K562 (cell line): Measurements from ENCODE around the gene CRACR2B. TPM values are rescaled to one million over a fixed set of nuclear protein-coding genes. Genes with fewer than 3 reads are reported as not detected.

Experiments
- ATAC-seq: fragments of 200-7000 bp; cut with Tn5 transposase; 3 replicates; pipeline ENCODE4 v1.9.1; 2020; ENCODE audit warnings: moderate library complexity
- BruUV-seq: library from RNA; stranded (reverse); fragments of 400-500 nt; replicated peaks from 2 replicates; lab custom pipeline; 2021; lab: Mats Ljungman, UMichigan
- CTCF ChIA-PET: fragments of 300-600 bp; formaldehyde crosslinking; extraction: SDS; loops from one replicate; lab custom pipeline; 2021; ENCODE audit warnings: low intra/inter-chr PET ratio; lab: Yijun Ruan, JAX
- POLR2A ChIA-PET: fragments of 300-600, 350-650 bp; sonication (Branson Sonifier 250); formaldehyde crosslinking; extraction: SDS; loops from one replicate; lab custom pipeline; 2021; ENCODE audit warnings: antibody characterized with exemption, inconsistent platforms; lab: Yijun Ruan, JAX
- DNase-seq, 4 experiments: peaks; one replicate each; pipeline versions ENCODE4 v3.0.0 to v3.0.0-alpha.2; 2011 to 2018; ENCODE audit warnings: low spot score in 3 of 4, mixed read lengths in 3 of 4; ENCODE audit errors: extremely low read depth in 1 of 4
- FAIRE-seq: peaks from 2 replicates; lab custom pipeline; 2011; peaks lifted over from hg19 to GRCh38; lab: Jason Lieb, UNC
- H2AFZ ChIP-seq: 2 replicates; pipeline ENCODE4 v1.6.0; 2011; ENCODE audit warnings: low read depth, low read length, control low read depth, inconsistent platforms
- H3K27ac ChIP-seq: fragments of 200-600 bp; 3 replicates; pipeline ENCODE4 v1.8.0; 2011; ENCODE audit warnings: low read depth, mild to moderate bottlenecking, control low read depth, inconsistent platforms, low read length, moderate library complexity, mixed read lengths; ENCODE audit errors: extremely low read depth
- H3K27me3 ChIP-seq, 2 experiments: fragments of 300-600 bp in 1 of 2; 2 replicates in 1 of 2; 3 replicates in 1 of 2; pipeline versions ENCODE4 v1.6.0 to v1.8.0; 2011; ENCODE audit warnings: inconsistent platforms in 2 of 2, low read length in 2 of 2, mild to moderate bottlenecking in 1 of 2, mixed read lengths in 1 of 2, moderate library complexity in 1 of 2; ENCODE audit not compliant: control insufficient read depth in 2 of 2, insufficient read depth in 2 of 2
- H3K36me3 ChIP-seq: fragments of 300-600 bp; 3 replicates; pipeline ENCODE4 v1.8.0; 2011; ENCODE audit warnings: mild to moderate bottlenecking, low read length, inconsistent platforms; ENCODE audit not compliant: control insufficient read depth, insufficient read depth
- H3K4me1 ChIP-seq, 2 experiments: fragments of 200-600 bp in 1 of 2; replicated peaks in 1 of 2; 2 replicates in 1 of 2; 3 replicates in 1 of 2; pipeline versions ENCODE4 v1.5.1 to v1.8.0; 2011; ENCODE audit warnings: inconsistent platforms in 2 of 2, low read length in 2 of 2, mild to moderate bottlenecking in 1 of 2, mixed read lengths in 1 of 2, moderate library complexity in 1 of 2; ENCODE audit not compliant: control insufficient read depth in 2 of 2, insufficient read depth in 2 of 2
- H3K4me2 ChIP-seq: 2 replicates; pipeline ENCODE4 v1.6.1; 2011; ENCODE audit warnings: low read length, control low read depth, inconsistent platforms, mixed read lengths; ENCODE audit not compliant: insufficient read depth
- H3K4me3 ChIP-seq: fragments of 200-600 bp; sonication (generic), shearing (Covaris generic); 2 replicates; pipeline ENCODE4 v1.5.1; 2016; ENCODE audit warnings: control low read depth, inconsistent platforms
- H3K79me2 ChIP-seq: fragments of 200-600 bp; 3 replicates; pipeline ENCODE4 v1.8.0; 2011; ENCODE audit warnings: low read length, inconsistent platforms; ENCODE audit not compliant: control insufficient read depth, insufficient read depth
- H3K9ac ChIP-seq, 2 experiments: 2 replicates each; pipeline versions ENCODE4 v1.6.0 to v1.6.1; 2011; ENCODE audit warnings: low read depth in 2 of 2, low read length in 2 of 2, control low read depth in 1 of 2, inconsistent platforms in 1 of 2, mild to moderate bottlenecking in 1 of 2, mixed read lengths in 1 of 2; ENCODE audit not compliant: insufficient read depth in 1 of 2
- H3K9me1 ChIP-seq: one replicate; pipeline ENCODE4 v1.6.0; 2011; ENCODE audit warnings: inconsistent platforms, mild to moderate bottlenecking, low read length, moderate library complexity; ENCODE audit not compliant: control insufficient read depth, insufficient read depth
- H3K9me3 ChIP-seq: replicated peaks from 2 replicates; pipeline ENCODE4 v1.5.1; 2011; ENCODE audit warnings: low read depth, low read length, inconsistent platforms; ENCODE audit not compliant: control insufficient read depth, insufficient read depth
- H4K20me1 ChIP-seq: replicated peaks from 2 replicates; pipeline ENCODE4 v1.6.1; 2011; ENCODE audit warnings: low read length, inconsistent platforms, mixed read lengths; ENCODE audit not compliant: control insufficient read depth, insufficient read depth
- EGR1 ChIP-seq: fragments of 450-650 bp; conservative IDR thresholded peaks from 2 replicates; pipeline ENCODE4 v1.6.1; 2017; ENCODE audit warnings: mild to moderate bottlenecking
- ERF ChIP-seq: fragments of 450-650 bp; formaldehyde crosslinking; IDR thresholded peaks from 2 replicates; pipeline ENCODE4 v1.4.0; 2020; ENCODE audit warnings: mild to moderate bottlenecking, mixed read lengths
- HNRNPH1 ChIP-seq: fragments of 200-400 bp; formaldehyde crosslinking; optimal IDR thresholded peaks from 2 replicates; pipeline ENCODE3; 2017; ENCODE audit warnings: low read depth, mild to moderate bottlenecking, low read length, moderate library complexity
- IRF2 ChIP-seq: sonication (generic); formaldehyde crosslinking; IDR thresholded peaks from 2 replicates; pipeline ENCODE4 v1.8.1; 2022; ENCODE audit warnings: mild to moderate bottlenecking, missing genetic modification reagents
- L3MBTL2 ChIP-seq: fragments of 450-650 bp; IDR thresholded peaks from 2 replicates; pipeline ENCODE4 v1.6.1; 2016; ENCODE audit warnings: mild to moderate bottlenecking, moderate library complexity
- MCM3 ChIP-seq: fragments of 450-650 bp; IDR thresholded peaks from 2 replicates; pipeline ENCODE4 v1.6.1; 2016
- NCOA1 ChIP-seq: fragments of 450-650 bp; IDR thresholded peaks from 2 replicates; pipeline ENCODE4 v1.6.1; 2016; ENCODE audit warnings: low read depth
- PTRF ChIP-seq: fragments of 450-650 bp; IDR thresholded peaks from 2 replicates; pipeline ENCODE4 v1.6.1; 2016; ENCODE audit warnings: mild to moderate bottlenecking, missing genetic modification characterization, missing compliant biosample characterization
- SIN3B ChIP-seq: fragments of 450-650 bp; IDR thresholded peaks from 2 replicates; pipeline ENCODE4 v1.6.1; 2017; ENCODE audit warnings: low read depth, mild to moderate bottlenecking, moderate library complexity
- SMAD3 ChIP-seq: fragments of 450-650 bp; formaldehyde crosslinking; conservative IDR thresholded peaks from 2 replicates; pipeline ENCODE4 v1.4.0; 2020; ENCODE audit warnings: mild to moderate bottlenecking
- ZC3H11A ChIP-seq: IDR thresholded peaks from 2 replicates; pipeline ENCODE4 v1.6.1; 2012; ENCODE audit warnings: low read depth, low read length, improper control_type of control experiment
- ZFP1 ChIP-seq: fragments of 450-650 bp; formaldehyde crosslinking; IDR thresholded peaks from 2 replicates; pipeline ENCODE4 v1.4.0; 2020; ENCODE audit warnings: mild to moderate bottlenecking, mixed read lengths
- ZNF311 ChIP-seq: fragments of 250-450 bp; sonication (Bioruptor Pico); IDR thresholded peaks from 2 replicates; pipeline ENCODE4 v1.4.0; 2020; ENCODE audit warnings: mild to moderate bottlenecking, moderate library complexity
- ZNF395 ChIP-seq: fragments of 200-800 bp; sonication (Bioruptor generic); IDR thresholded peaks from 2 replicates; pipeline ENCODE4 v1.6.1; 2017; ENCODE audit warnings: missing genetic modification characterization, missing compliant biosample characterization
- ZNF589 ChIP-seq: fragments of 200-800 bp; sonication (Bioruptor generic); IDR thresholded peaks from 2 replicates; pipeline ENCODE4 v1.6.1; 2016; ENCODE audit warnings: low read depth, missing genetic modification characterization, missing compliant biosample characterization
- WGBS: fragments of 100-300 bp; shearing (Covaris generic); methylation state at CpG from one replicate; pipeline ENCODE4 v1.1.6; 2016; ENCODE audit warnings: low coverage, mixed read lengths; ENCODE audit not compliant: insufficient coverage; ENCODE audit errors: missing lambda C conversion rate; 5-methylcytosine and 5-hydroxymethylcytosine counted together
- in situ Hi-C: fragments of 300-500 bp; cut with MboI; formaldehyde crosslinking; loops from 4 replicates; pipeline ENCODE4 v1.15.0; 2018; ENCODE audit warnings: inconsistent platforms, mixed read lengths
- intact Hi-C: fragments of 100-400 bp; cut with micrococcal nuclease; formaldehyde crosslinking; loops from 2 replicates; pipeline ENCODE4 v1.14.2; 2022
- polyA plus RNA-seq, 8 experiments: library from polyadenylated mRNA; depleted of rRNA in 4 of 8; stranded (reverse) in 5 of 8; unstranded in 3 of 8; fragments of >200 nt; fragmentation: Nextera tagmentation in 2 of 8; fragmentation: Illumina TruSeq in 1 of 8; extraction: Ambion mirVana in 2 of 8; extraction: Trizol in 1 of 8; gene quantifications; 2 replicates each; pipeline versions ENCODE4 v1.2.1 to v1.2.3, GENCODE V29; 2011 to 2014; ENCODE audit warnings: inconsistent platforms in 1 of 8, missing spikeins in 1 of 8
- total RNA-seq, 7 experiments: library from RNA; depleted of rRNA in 6 of 7; stranded (reverse); fragments of >200 nt in 6 of 7; fragmentation: Illumina TruSeq in 2 of 7; extraction: Trizol in 2 of 7; gene quantifications; 2 replicates each; pipeline versions ENCODE4 v1.2.1 to v1.2.3, GENCODE V29; 2011 to 2021; ENCODE audit warnings: low replicate concordance in 1 of 7
- TF ChIP-seq, protein P1 (sequence below): fragments of 250-450 bp; sonication (Bioruptor Pico); IDR thresholded peaks from 2 replicates; pipeline ENCODE4 v1.4.0; 2020
- TF ChIP-seq, protein P2 (sequence below): sonication (generic); formaldehyde crosslinking; IDR thresholded peaks from 2 replicates; pipeline ENCODE4 v1.9.0; 2022; ENCODE audit warnings: mild to moderate bottlenecking, missing genetic modification reagents
- TF ChIP-seq, protein P3 (sequence below): fragments of 450-650 bp; IDR thresholded peaks from 2 replicates; pipeline ENCODE4 v1.6.1; 2017; ENCODE audit warnings: antibody characterized with exemption

The CRACR2B gene
- total and polyA plus RNA-seq, 9 of the 15 experiments (the other 6 are each of a cell fraction or from before 2014, with no cell fraction given): 0.10 to 51.0 (median 6.0) TPM

DNA sequence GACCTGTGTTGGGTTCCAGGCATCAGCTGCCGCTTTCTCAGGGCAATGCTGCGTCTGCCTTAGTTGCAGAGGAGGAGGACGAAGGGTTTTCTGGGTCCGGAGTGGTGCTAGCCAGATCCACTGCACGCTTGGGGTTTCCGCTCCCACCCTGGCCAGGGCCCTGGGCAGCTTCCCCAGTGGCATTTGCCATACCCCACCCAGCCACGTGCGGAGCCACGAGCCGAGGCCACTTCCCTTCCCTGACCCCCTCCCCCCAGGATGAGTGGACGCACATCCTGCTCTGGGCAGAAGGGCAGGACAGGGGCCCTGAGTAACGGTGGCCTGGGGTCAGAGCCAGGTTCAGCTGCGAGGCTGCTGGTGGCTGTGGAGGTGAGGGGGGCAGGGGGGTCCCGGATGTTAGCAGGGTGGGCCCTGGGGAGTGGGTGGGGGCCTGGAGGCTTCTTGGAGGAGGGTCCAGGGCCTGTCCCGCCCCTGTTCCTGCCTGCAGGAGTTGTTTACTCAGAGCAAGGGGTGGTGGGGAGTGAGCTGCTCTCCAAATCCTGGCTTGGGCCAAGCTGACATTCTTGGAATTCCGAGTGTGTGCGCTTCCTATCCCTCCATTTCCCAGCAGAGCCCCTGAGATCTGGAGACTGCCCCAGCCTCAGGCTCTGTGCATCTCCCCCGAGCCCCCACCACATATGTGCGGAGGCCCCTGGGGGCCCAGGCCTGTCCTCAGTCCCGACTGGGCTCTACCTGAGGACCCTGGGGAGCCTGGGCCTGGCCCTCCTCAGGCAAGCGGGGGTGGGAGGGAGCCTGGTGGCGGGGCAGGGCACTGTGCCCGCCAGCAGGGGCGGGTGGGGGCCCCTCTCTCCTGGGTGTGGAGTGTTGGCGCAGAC lies 16.3 kb downstream of the CRACR2B start:
- Histone ChIP-seq H3K9me3 (no peaks in the 10 kb centered on the region), H3K36me3 (peaks cover 23% of the 10 kb centered on the region; the same call in 1 of the 3 replicates), H3K79me2 (peaks cover 46% of the 10 kb centered on the region), H4K20me1 (no peaks in the 10 kb centered on the region; the same call in 1 of the 2 replicates), H3K27me3 (no peaks in the 10 kb centered on the region), H3K9ac (peak overlapping the region; percentile 91 to 93; a peak in 3 of 4 replicates), H3K4me3 (peak overlapping the region; percentile 98), H3K4me2 (peak overlapping the region; percentile 60), H3K4me1 (peaks cover 27 to 83% of the 10 kb centered on the region in 2 experiments), H2AFZ (no peak overlapping the region), H3K9me1 (peaks cover 4% of the 10 kb centered on the region), H3K27ac (peak overlapping the region; percentile 98; the same call in 2 of the 3 replicates)
- in situ Hi-C loops (no loop called here), intact Hi-C loops (loop anchor here (2.0 to 10.0 kb wide), 2 partner anchors 35 to 71 kb away; partner anchors contain the start of genes CHID1 and RPLP2)
- BruUV-seq: TSS peak; percentile 36
- ChIA-PET CTCF (no interaction called here), POLR2A (interaction anchor here (0.7 to 5.2 kb wide), 5 partner anchors 11 to 166 kb away, joined by 3 to 36 read pairs (median 4); partner anchors contain the start of gene PNPLA2)
- ATAC-seq: no peak
- FAIRE-seq: no peak
- WGBS: 35% methylated on average over 17 of the region's 25 CpGs
- DNase-seq: peak; percentile 49 to 68 (median 58)
- no peak for TF ChIP-seq PTRF
- TF ChIP-seq SIN3B: no peak
- 0 out of 2 replicates have a peak, but pooled peaks have one; percentile 21 for TF ChIP-seq ERF (CRISPR knock-in tag)
- TF ChIP-seq ZNF395 (CRISPR knock-in tag): 0 out of 2 replicates have a peak, but pooled peaks have one; percentile 41
- TF ChIP-seq IRF2 (CRISPR knock-in tag): no peak
- no peak for TF ChIP-seq SMAD3 (CRISPR knock-in tag)
- no peak for TF ChIP-seq MCM3
- TF ChIP-seq ZNF311 (CRISPR knock-in tag): peak; percentile 52; the same call in 1 of the 2 replicates
- TF ChIP-seq L3MBTL2: peak; percentile 67
- TF ChIP-seq EGR1: no peak
- no peak for TF ChIP-seq ZNF589 (CRISPR knock-in tag)
- TF ChIP-seq NCOA1: no peak
- no peak for TF ChIP-seq HNRNPH1
- no peak for TF ChIP-seq ZFP1 (CRISPR knock-in tag)
- no peak for TF ChIP-seq ZC3H11A
- TF ChIP-seq, protein P1, sequence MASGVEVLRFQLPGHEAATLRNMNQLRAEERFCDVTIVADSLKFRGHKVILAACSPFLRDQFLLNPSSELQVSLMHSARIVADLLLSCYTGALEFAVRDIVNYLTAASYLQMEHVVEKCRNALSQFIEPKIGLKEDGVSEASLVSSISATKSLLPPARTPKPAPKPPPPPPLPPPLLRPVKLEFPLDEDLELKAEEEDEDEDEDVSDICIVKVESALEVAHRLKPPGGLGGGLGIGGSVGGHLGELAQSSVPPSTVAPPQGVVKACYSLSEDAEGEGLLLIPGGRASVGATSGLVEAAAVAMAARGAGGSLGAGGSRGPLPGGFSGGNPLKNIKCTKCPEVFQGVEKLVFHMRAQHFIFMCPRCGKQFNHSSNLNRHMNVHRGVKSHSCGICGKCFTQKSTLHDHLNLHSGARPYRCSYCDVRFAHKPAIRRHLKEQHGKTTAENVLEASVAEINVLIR (CRISPR knock-in tag): no peak
- TF ChIP-seq, protein P2, sequence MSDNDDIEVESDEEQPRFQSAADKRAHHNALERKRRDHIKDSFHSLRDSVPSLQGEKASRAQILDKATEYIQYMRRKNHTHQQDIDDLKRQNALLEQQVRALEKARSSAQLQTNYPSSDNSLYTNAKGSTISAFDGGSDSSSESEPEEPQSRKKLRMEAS (CRISPR knock-in tag): peak; percentile 93
- TF ChIP-seq, protein P3, sequence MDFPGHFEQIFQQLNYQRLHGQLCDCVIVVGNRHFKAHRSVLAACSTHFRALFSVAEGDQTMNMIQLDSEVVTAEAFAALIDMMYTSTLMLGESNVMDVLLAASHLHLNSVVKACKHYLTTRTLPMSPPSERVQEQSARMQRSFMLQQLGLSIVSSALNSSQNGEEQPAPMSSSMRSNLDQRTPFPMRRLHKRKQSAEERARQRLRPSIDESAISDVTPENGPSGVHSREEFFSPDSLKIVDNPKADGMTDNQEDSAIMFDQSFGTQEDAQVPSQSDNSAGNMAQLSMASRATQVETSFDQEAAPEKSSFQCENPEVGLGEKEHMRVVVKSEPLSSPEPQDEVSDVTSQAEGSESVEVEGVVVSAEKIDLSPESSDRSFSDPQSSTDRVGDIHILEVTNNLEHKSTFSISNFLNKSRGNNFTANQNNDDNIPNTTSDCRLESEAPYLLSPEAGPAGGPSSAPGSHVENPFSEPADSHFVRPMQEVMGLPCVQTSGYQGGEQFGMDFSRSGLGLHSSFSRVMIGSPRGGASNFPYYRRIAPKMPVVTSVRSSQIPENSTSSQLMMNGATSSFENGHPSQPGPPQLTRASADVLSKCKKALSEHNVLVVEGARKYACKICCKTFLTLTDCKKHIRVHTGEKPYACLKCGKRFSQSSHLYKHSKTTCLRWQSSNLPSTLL: no peak
